ENCODE measurements around the gene GNAQ. TPM values are rescaled to one million over a fixed set of nuclear protein-coding genes. Genes with fewer than 3 reads are reported as not detected.

The GNAQ gene
- total RNA-seq, 1 donor from 2014 or later: 0.20 TPM

- H3K4me1 Mint-ChIP-seq: no peaks in the 10 kb centered on the region
- peaks cover 2% of the 10 kb centered on the region for H3K27me3 Mint-ChIP-seq
- TF ChIP-seq CTCF (IDR thresholded peaks at IDR 0.05): no peak
- H3K27ac Mint-ChIP-seq: no peak overlapping the region
- POLR2A ChIA-PET: no interaction called here
- no peak for ATAC-seq (ENCODE audit: low read depth)
- no peaks in the 10 kb centered on the region for H3K9me3 Mint-ChIP-seq
- intact Hi-C loops (cut with micrococcal nuclease): no loop called here
- no peak for DNase-seq
- CTCF ChIA-PET: no interaction called here
- no peaks in the 10 kb centered on the region for H3K36me3 Mint-ChIP-seq (ENCODE audit: low read depth)
- no peak overlapping the region for H3K4me3 Mint-ChIP-seq
These were observed 359.4 kb downstream of the GNAQ start for GRCh38 chr9:77672183-77672582.

GRCh38 chr9:77667151-77667550 is 364.5 kb downstream of the GNAQ start:
- ATAC-seq (ENCODE audit: low read depth) (no peak), DNase-seq (no peak)
- Mint-ChIP-seq H3K9me3 (no peaks in the 10 kb centered on the region), H3K27ac (no peak overlapping the region), H3K27me3 (peaks cover 2% of the 10 kb centered on the region), H3K4me1 (no peaks in the 10 kb centered on the region), H3K36me3 (ENCODE audit: low read depth) (no peaks in the 10 kb centered on the region), H3K4me3 (no peak overlapping the region)
- CTCF ChIA-PET: no interaction called here
- TF ChIP-seq CTCF (IDR thresholded peaks at IDR 0.05): no peak
- intact Hi-C loops (cut with micrococcal nuclease): no loop called here
- POLR2A ChIA-PET: no interaction called here

Other genes with a start within 250 kb of the GNAQ start
- 16.9 and 18.1 TPM in 2 replicates for gene CEP78, start 204.3 kb upstream of the GNAQ start, total RNA-seq